Activated CD4-positive, alpha-beta T cell treated with anti-CD3 and anti-CD28 coated beads for 36 hours (primary cell): ENCODE results near the gene CES1. TPM values are rescaled to one million over a fixed set of nuclear protein-coding genes. Genes with fewer than 3 reads are reported as not detected.
"Not testable (repeated sequence)": the region's sequence is repeated elsewhere in the genome, so short reads cannot be mapped to it uniquely, and the experiment has no call there.

ENCODE experiments used
- ATAC-seq: fragments of 200-7000 bp; cut with Tn5 transposase; one replicate; pipeline ENCODE4 v1.10.0; 2021; ENCODE audit warnings: mild to moderate bottlenecking, moderate library complexity
- CTCF ChIA-PET: fragments of 350-600 bp; sonication (Branson Sonifier 250); formaldehyde crosslinking; loops from one replicate; lab custom pipeline; 2021; ENCODE audit warnings: antibody characterized with exemption; lab: Charles Lee
- POLR2A ChIA-PET: fragments of 350-600 bp; sonication (Branson Sonifier 250); formaldehyde crosslinking; loops from one replicate; lab custom pipeline; 2021; ENCODE audit warnings: antibody characterized with exemption, inconsistent platforms; lab: Charles Lee
- DNase-seq: peaks from one replicate; pipeline ENCODE4 v3.0.0-alpha.2; 2020
- H3K27ac Mint-ChIP-seq: one replicate; pipeline ENCODE4 v1.8.0; 2021; ENCODE audit warnings: mixed read lengths
- H3K27me3 Mint-ChIP-seq: one replicate; pipeline ENCODE4 v1.8.0; 2021; ENCODE audit warnings: mixed read lengths
- H3K36me3 Mint-ChIP-seq: one replicate; pipeline ENCODE4 v1.8.0; 2021; ENCODE audit warnings: low read depth, mixed read lengths
- H3K4me1 Mint-ChIP-seq: one replicate; pipeline ENCODE4 v1.8.0; 2021; ENCODE audit warnings: mixed read lengths
- H3K4me3 Mint-ChIP-seq: one replicate; pipeline ENCODE4 v1.8.0; 2021; ENCODE audit warnings: mild to moderate bottlenecking, moderate library complexity, mixed read lengths
- H3K9me3 Mint-ChIP-seq: one replicate; pipeline ENCODE4 v1.8.0; 2021; ENCODE audit warnings: low read depth, mixed read lengths
- intact Hi-C, 2 experiments: fragments of 100-400 bp; cut with DNase I in 1 of 2; cut with micrococcal nuclease in 1 of 2; formaldehyde crosslinking; loops; one replicate each; pipeline versions ENCODE4 v1.14.2 to v1.15.1; 2022 to 2024; cut with DNase I, micrococcal nuclease
- total RNA-seq, 2 experiments: library from RNA; stranded (reverse); gene quantifications; one replicate each; pipeline ENCODE4 v1.2.3, GENCODE V29; 2021

CES1 gene
- total RNA-seq, 2 experiments from 2014 or later, result not detected

GRCh38 chr16:55853114-55853513 is 20.2 kb upstream of the CES1 start:
- no peak overlapping the region for H3K4me3 Mint-ChIP-seq

GRCh38 chr16:55849536-55849935 is 16.6 kb upstream of the CES1 start:
- Mint-ChIP-seq H3K27me3 (peaks cover 22% of the 10 kb centered on the region), H3K36me3 (no peaks in the 10 kb centered on the region), H3K9me3 (no peaks in the 10 kb centered on the region), H3K4me1 (no peaks in the 10 kb centered on the region), H3K4me3 (no peak overlapping the region), H3K27ac (no peak overlapping the region)
- ATAC-seq (no peak), DNase-seq (no peak)
- ChIA-PET POLR2A (no interaction called here), CTCF (interaction anchor here (1.5 kb wide), 1 partner anchor 385 kb away, joined by 4 read pairs; no protein-coding TSS in a partner anchor)
- intact Hi-C loops, result loop anchor here in 1 of 2 experiments (10.0 kb wide), 1 partner anchor 305 kb away; no protein-coding TSS in a partner anchor

More at GRCh38 chr16:55853114-55853513, 20.2 kb upstream of the CES1 start:
- Mint-ChIP-seq H3K27ac (no peak overlapping the region), H3K36me3 (no peaks in the 10 kb centered on the region), H3K27me3 (peaks cover 17% of the 10 kb centered on the region), H3K9me3 (no peaks in the 10 kb centered on the region), H3K4me1 (no peaks in the 10 kb centered on the region)
- POLR2A ChIA-PET, result no interaction called here
- ATAC-seq (no peak), DNase-seq (no peak)
- intact Hi-C loops, result no loop called here
- CTCF ChIA-PET, result no interaction called here

- H3K9me3 Mint-ChIP-seq, result no peaks in the 10 kb centered on the region
- H3K4me1 Mint-ChIP-seq, result no peaks in the 10 kb centered on the region
- H3K4me3 Mint-ChIP-seq, result no peak overlapping the region
- peaks cover 22% of the 10 kb centered on the region for H3K27me3 Mint-ChIP-seq
- ATAC-seq (no peak), DNase-seq (no peak)
- ChIA-PET POLR2A (no interaction called here), CTCF (interaction anchor here (0.7 to 1.0 kb wide), 2 partner anchors 133 to 382 kb away, joined by 3 to 4 read pairs; no protein-coding TSS in a partner anchor)
- intact Hi-C loops, result loop anchor here in 1 of 2 experiments (10.0 kb wide), 1 partner anchor 302 kb away; no protein-coding TSS in a partner anchor
- H3K27ac Mint-ChIP-seq, result no peak overlapping the region
- H3K36me3 Mint-ChIP-seq, result no peaks in the 10 kb centered on the region
Observed at GRCh38 chr16:55846598-55847346, 13.9 kb upstream of the CES1 start.

- intact Hi-C loops, result loop anchor here (1.0 to 10.0 kb wide), 4 partner anchors 298 to 475 kb away; no protein-coding TSS in a partner anchor
- peaks cover 17% of the 10 kb centered on the region for H3K27me3 Mint-ChIP-seq
- DNase-seq, result no peak
- H3K4me1 Mint-ChIP-seq, result no peaks in the 10 kb centered on the region
- CTCF ChIA-PET, result no interaction called here
- ATAC-seq, result no peak
- no peak overlapping the region for H3K4me3 Mint-ChIP-seq
- no peaks in the 10 kb centered on the region for H3K9me3 Mint-ChIP-seq
- POLR2A ChIA-PET, result no interaction called here
- no peaks in the 10 kb centered on the region for H3K36me3 Mint-ChIP-seq
- no peak overlapping the region for H3K27ac Mint-ChIP-seq
Observed at GRCh38 chr16:55843105-55843395, 10.2 kb upstream of the CES1 start.

GRCh38 chr16:55842369-55843104 is 9.6 kb upstream of the CES1 start:
- peak; percentile 27 for DNase-seq
- Mint-ChIP-seq H3K4me3 (no peak overlapping the region), H3K9me3 (no peaks in the 10 kb centered on the region), H3K27me3 (peaks cover 17% of the 10 kb centered on the region), H3K36me3 (no peaks in the 10 kb centered on the region), H3K4me1 (no peaks in the 10 kb centered on the region), H3K27ac (no peak overlapping the region)
- intact Hi-C loops, result loop anchor here (1.0 to 10.0 kb wide), 5 partner anchors 130 to 476 kb away; no protein-coding TSS in a partner anchor
- ATAC-seq, result peak; percentile 44
- ChIA-PET POLR2A (no interaction called here), CTCF (interaction anchor here (0.6 to 1.0 kb wide), 7 partner anchors 12 to 476 kb away, joined by 3 to 9 read pairs (median 4); no protein-coding TSS in a partner anchor)

- no peak for ATAC-seq
- Mint-ChIP-seq H3K9me3 (no peaks in the 10 kb centered on the region), H3K4me3 (no peak overlapping the region), H3K36me3 (no peaks in the 10 kb centered on the region), H3K27me3 (peaks cover 10% of the 10 kb centered on the region), H3K4me1 (no peaks in the 10 kb centered on the region), H3K27ac (no peak overlapping the region)
- ChIA-PET POLR2A (no interaction called here), CTCF (interaction anchor here (1.0 kb wide), 1 partner anchor 375 kb away, joined by 3 read pairs; no protein-coding TSS in a partner anchor)
- no peak for DNase-seq
- intact Hi-C loops, result no loop called here
Observed at GRCh38 chr16:55839115-55839514, 6.2 kb upstream of the CES1 start.

GRCh38 chr16:55836158-55836611 is 3.3 kb upstream of the CES1 start:
- H3K27me3 Mint-ChIP-seq, result peaks cover 8% of the 10 kb centered on the region
- ATAC-seq, result no peak
- no peaks in the 10 kb centered on the region for H3K36me3 Mint-ChIP-seq
- H3K27ac Mint-ChIP-seq, result no peak overlapping the region
- ChIA-PET CTCF (no interaction called here), POLR2A (interaction anchor here (0.6 kb wide), 1 partner anchor 175 kb away, joined by 3 read pairs; no protein-coding TSS in a partner anchor)
- DNase-seq, result no peak
- no peaks in the 10 kb centered on the region for H3K4me1 Mint-ChIP-seq
- intact Hi-C loops, result no loop called here
- H3K9me3 Mint-ChIP-seq, result no peaks in the 10 kb centered on the region
- no peak overlapping the region for H3K4me3 Mint-ChIP-seq

- intact Hi-C loops, result no loop called here
- H3K27me3 Mint-ChIP-seq, result peaks cover 10% of the 10 kb centered on the region
- no peak overlapping the region for H3K27ac Mint-ChIP-seq
- ChIA-PET CTCF (no interaction called here), POLR2A (no interaction called here)
- no peaks in the 10 kb centered on the region for H3K36me3 Mint-ChIP-seq
- DNase-seq, result no peak
- H3K4me1 Mint-ChIP-seq, result no peaks in the 10 kb centered on the region
- ATAC-seq, result no peak
- H3K4me3 Mint-ChIP-seq, result no peak overlapping the region
- no peaks in the 10 kb centered on the region for H3K9me3 Mint-ChIP-seq
Observed at GRCh38 chr16:55835581-55835980, 2.7 kb upstream of the CES1 start.

GRCh38 chr16:55835173-55835572 is 2.3 kb upstream of the CES1 start:
- DNase-seq, ATAC-seq, H3K4me1 Mint-ChIP-seq, POLR2A ChIA-PET, CTCF ChIA-PET, H3K36me3 Mint-ChIP-seq, H3K27ac Mint-ChIP-seq, intact Hi-C loops, H3K4me3 Mint-ChIP-seq, H3K9me3 Mint-ChIP-seq: not testable (repeated sequence)
- H3K27me3 Mint-ChIP-seq, result peaks cover 10% of the 10 kb centered on the region

GRCh38 chr16:55834049-55834448 is 1.2 kb upstream of the CES1 start:
- CTCF ChIA-PET, result no interaction called here
- H3K4me3 Mint-ChIP-seq, result no peak overlapping the region
- no peak for ATAC-seq

GRCh38 chr16:55832425-55832772 is 497 bp downstream of the CES1 start:
- ChIA-PET CTCF (no interaction called here), POLR2A (no interaction called here)
- Mint-ChIP-seq H3K27ac (no peak overlapping the region), H3K36me3 (no peaks in the 10 kb centered on the region), H3K4me1 (no peaks in the 10 kb centered on the region), H3K27me3 (peaks cover 10% of the 10 kb centered on the region), H3K4me3 (no peak overlapping the region), H3K9me3 (no peaks in the 10 kb centered on the region)
- ATAC-seq (no peak), DNase-seq (no peak)
- intact Hi-C loops, result no loop called here

More at GRCh38 chr16:55834049-55834448, 1.2 kb upstream of the CES1 start:
- H3K27me3 Mint-ChIP-seq, result peaks cover 10% of the 10 kb centered on the region
- H3K27ac Mint-ChIP-seq, result no peak overlapping the region
- intact Hi-C loops, result no loop called here
- no peaks in the 10 kb centered on the region for H3K36me3 Mint-ChIP-seq
- POLR2A ChIA-PET, result no interaction called here
- H3K9me3 Mint-ChIP-seq, result no peaks in the 10 kb centered on the region
- no peak for DNase-seq
- no peaks in the 10 kb centered on the region for H3K4me1 Mint-ChIP-seq
